ENCODE results near the gene CACNA2D4. TPM values are rescaled to one million over a fixed set of nuclear protein-coding genes. Genes with fewer than 3 reads are reported as not detected.
A peak's percentile ranks its signal among the peaks of the same experiment; 100 is the strongest.

The CACNA2D4 gene
- total RNA-seq, 1 donor, result 0.72 TPM

- peak; percentile 98 for DNase-seq (ENCODE audit: insufficient read length, low spot score, missing footprints)
- Histone ChIP-seq H2AFZ (ENCODE audit: low read length) (peak overlapping the region; percentile 91), H3K36me3 (ENCODE audit: insufficient read depth, low read length) (no peaks in the 10 kb centered on the region), H3K4me1 (ENCODE audit: insufficient read depth, low read length) (peaks cover 21% of the 10 kb centered on the region), H3K4me3 (ENCODE audit: insufficient read depth, low read length) (no peak overlapping the region), H3K9me3 (ENCODE audit: low read depth, low read length) (no peaks in the 10 kb centered on the region), H4K20me1 (ENCODE audit: insufficient read depth, low read length) (no peaks in the 10 kb centered on the region), H3K79me2 (ENCODE audit: insufficient read depth, low read length) (no peaks in the 10 kb centered on the region), H3K27me3 (ENCODE audit: insufficient read depth, low read length) (no peaks in the 10 kb centered on the region), H3K4me2 (ENCODE audit: insufficient read depth, low read length) (no peak overlapping the region), H3K27ac (ENCODE audit: low read depth, low read length) (no peak overlapping the region)
- TF ChIP-seq CTCF (IDR thresholded peaks at IDR 0.05; ENCODE audit: extremely low read depth, low read depth, low read length), result no peak
Measured at GRCh38 chr12:1804545-1805332, 113.7 kb downstream of the CACNA2D4 start.

GRCh38 chr12:1803736-1804135 lies 114.7 kb downstream of the CACNA2D4 start:
- Histone ChIP-seq H4K20me1 (ENCODE audit: insufficient read depth, low read length) (no peaks in the 10 kb centered on the region), H3K4me3 (ENCODE audit: insufficient read depth, low read length) (no peak overlapping the region), H3K9me3 (ENCODE audit: low read depth, low read length) (no peaks in the 10 kb centered on the region), H3K27me3 (ENCODE audit: insufficient read depth, low read length) (no peaks in the 10 kb centered on the region), H3K27ac (ENCODE audit: low read depth, low read length) (no peak overlapping the region), H2AFZ (ENCODE audit: low read length) (peak overlapping the region; percentile 15), H3K4me1 (ENCODE audit: insufficient read depth, low read length) (peaks cover 21% of the 10 kb centered on the region), H3K79me2 (ENCODE audit: insufficient read depth, low read length) (no peaks in the 10 kb centered on the region), H3K4me2 (ENCODE audit: insufficient read depth, low read length) (no peak overlapping the region), H3K36me3 (ENCODE audit: insufficient read depth, low read length) (no peaks in the 10 kb centered on the region)
- TF ChIP-seq CTCF (IDR thresholded peaks at IDR 0.05; ENCODE audit: extremely low read depth, low read depth, low read length), result no peak
- no peak for DNase-seq (ENCODE audit: insufficient read length, low spot score, missing footprints)

GRCh38 chr12:1801303-1801975 lies 117.0 kb downstream of the CACNA2D4 start:
- Histone ChIP-seq H3K36me3 (ENCODE audit: insufficient read depth, low read length) (no peaks in the 10 kb centered on the region), H3K4me1 (ENCODE audit: insufficient read depth, low read length) (peaks cover 27% of the 10 kb centered on the region), H2AFZ (ENCODE audit: low read length) (peak overlapping the region; percentile 23), H3K79me2 (ENCODE audit: insufficient read depth, low read length) (no peaks in the 10 kb centered on the region), H3K27ac (ENCODE audit: low read depth, low read length) (peak overlapping the region; percentile 48), H3K27me3 (ENCODE audit: insufficient read depth, low read length) (no peaks in the 10 kb centered on the region), H3K4me2 (ENCODE audit: insufficient read depth, low read length) (peak overlapping the region; percentile 50), H3K4me3 (ENCODE audit: insufficient read depth, low read length) (peak overlapping the region; percentile 23), H3K9me3 (ENCODE audit: low read depth, low read length) (no peaks in the 10 kb centered on the region), H4K20me1 (ENCODE audit: insufficient read depth, low read length) (no peaks in the 10 kb centered on the region)
- no peak for TF ChIP-seq CTCF (IDR thresholded peaks at IDR 0.05; ENCODE audit: extremely low read depth, low read depth, low read length)
- DNase-seq (ENCODE audit: insufficient read length, low spot score, missing footprints), result peak; percentile 96
